HG02642 (cell line): ENCODE measurements around the gene SYNDIG1.

Source experiments
- ATAC-seq: cut with Tn5 transposase; IDR thresholded peaks from one replicate; pipeline ENCODE4 v1.9.1; 2021; ENCODE audit warnings: mild to moderate bottlenecking; ENCODE audit not compliant: unreplicated experiment, poor library complexity

Gene SYNDIG1

DNA sequence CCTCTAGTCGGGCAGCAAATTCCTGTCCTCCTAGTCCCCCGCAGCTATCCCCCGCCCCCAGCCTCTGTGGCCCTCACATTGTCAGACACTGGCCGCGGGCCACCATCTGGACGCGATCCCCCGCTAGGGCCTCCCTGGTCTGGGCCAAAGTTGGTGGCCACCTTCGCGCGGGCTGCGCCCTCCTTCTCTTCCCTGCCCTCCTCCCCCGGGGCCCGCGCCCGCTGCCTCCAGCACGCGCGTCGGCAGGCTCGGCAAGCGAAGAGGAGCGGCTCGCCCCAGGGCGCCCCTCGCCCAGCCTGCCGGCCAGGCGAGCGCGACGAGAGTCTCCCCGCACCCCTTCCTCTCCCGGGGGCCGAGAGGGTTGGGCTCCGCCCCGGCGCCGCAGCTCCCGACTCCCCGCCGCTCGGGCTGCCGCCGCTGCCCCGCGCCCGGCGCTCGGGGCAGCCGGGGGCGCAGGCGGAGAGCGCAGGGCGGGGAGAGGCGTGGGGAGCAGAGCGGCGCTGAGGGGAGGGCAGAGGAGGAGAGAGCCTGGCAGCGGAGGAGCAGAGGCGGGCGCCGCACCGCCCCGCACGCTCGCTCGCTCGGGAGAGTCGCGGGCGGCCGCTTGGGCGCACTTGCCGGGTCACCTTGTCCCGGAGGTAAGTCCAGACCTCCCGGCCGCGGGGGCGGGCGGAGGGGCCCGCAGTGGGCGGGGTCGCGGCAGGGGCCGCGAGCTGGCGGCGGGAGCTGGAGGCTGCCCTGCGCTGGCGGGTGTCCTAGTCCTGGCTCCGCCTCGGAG lies at the start of gene SYNDIG1:
TSS of gene SYNDIG1 (plus strand) at position 514 of the 778 bp plus-strand sequence. CDS start 73,469 bp downstream, outside the sequence.
- ATAC-seq = no peak

DNA sequence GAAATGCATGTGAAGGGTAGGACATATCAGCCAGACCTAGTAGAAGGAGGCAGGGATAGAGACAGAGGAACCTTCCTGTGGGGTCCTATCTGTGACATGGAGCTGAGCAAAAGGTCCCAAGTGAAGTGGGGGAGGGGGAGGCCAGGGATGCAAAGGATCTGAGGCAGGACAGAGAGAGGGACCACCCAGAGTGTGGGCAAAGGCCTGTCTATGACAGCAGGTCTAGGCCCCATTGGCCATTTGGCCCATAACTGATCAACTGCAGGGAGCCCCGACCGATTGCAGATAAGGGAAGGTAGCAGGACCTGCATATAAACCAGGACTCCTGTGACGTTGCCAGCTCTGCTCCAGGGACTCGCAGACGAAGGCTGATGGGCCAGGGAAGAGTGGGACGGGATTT lies 49.6 kb upstream of the SYNDIG1 start:
- no peak for ATAC-seq

DNA sequence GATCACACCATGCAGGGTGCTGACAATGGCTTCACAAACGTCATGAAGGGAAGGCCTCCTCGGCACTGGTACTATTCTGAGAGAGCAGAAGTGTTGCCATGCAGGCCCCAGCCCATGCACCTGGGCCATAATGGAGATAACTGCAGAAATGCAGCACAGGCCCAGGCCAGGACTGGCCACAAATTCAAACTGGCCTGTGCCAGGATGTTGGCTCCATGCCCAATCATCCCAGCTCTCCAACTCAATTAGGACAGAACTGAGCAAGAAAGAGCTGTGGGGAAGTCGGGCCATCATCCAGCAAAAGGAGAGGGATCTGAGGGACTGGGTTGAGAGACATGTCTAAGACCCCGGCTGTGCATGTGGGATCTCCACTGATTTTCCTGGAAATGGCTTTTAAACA lies 48.9 kb upstream of the SYNDIG1 start:
- ATAC-seq = no peak

DNA sequence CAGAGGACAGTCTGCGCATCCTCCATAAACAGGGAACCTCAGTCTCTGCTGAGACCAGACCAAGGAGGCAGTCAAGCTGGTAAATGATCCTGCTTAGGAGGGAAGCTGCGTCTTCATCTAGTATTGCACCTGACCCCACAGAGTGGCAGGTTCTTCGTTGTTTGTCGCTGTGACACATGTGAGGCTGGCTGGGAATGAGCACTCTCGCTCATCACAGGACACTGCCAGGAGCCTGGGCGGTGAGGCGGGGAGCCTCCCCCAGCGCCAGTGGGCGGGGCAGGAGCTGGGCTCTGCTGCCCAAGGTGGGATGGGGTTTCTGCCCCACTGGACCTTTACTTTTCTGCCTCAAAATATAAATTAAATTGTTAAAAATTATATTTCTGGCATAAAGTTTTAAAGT lies 48.4 kb upstream of the SYNDIG1 start:
- ATAC-seq = no peak

DNA sequence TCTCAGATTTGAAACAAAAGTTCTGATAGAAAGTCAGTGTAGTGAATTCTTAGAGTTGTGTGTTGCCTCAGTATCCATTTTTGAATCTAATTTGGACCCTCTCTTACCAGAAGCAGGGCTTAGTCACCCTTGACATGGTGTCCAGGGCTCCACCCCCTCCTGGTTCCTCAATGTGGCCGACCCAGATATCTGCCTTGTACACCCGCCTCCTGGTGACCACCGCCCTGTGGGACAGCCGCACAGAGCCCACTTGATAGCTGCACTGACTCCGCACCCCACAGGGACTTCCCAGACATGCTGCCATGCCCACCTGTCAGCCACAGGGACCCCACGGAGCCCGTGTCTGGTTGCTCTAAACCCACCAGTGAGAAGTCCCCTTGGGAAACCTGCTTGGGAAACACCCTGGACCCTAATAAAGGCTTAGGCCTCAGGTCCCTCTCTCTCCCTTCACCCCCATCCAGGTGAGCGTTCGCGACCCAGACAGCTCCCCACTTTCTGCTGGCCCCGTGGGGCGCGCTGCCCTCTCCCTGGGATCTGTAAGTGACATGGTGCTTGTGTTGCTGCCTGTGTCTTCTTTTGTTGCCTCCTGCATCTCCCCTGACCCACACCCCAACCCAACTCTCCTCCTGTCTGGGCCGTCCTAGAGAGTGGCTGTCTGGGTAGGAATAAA lies 47.2 kb upstream of the SYNDIG1 start:
- no peak for ATAC-seq

DNA sequence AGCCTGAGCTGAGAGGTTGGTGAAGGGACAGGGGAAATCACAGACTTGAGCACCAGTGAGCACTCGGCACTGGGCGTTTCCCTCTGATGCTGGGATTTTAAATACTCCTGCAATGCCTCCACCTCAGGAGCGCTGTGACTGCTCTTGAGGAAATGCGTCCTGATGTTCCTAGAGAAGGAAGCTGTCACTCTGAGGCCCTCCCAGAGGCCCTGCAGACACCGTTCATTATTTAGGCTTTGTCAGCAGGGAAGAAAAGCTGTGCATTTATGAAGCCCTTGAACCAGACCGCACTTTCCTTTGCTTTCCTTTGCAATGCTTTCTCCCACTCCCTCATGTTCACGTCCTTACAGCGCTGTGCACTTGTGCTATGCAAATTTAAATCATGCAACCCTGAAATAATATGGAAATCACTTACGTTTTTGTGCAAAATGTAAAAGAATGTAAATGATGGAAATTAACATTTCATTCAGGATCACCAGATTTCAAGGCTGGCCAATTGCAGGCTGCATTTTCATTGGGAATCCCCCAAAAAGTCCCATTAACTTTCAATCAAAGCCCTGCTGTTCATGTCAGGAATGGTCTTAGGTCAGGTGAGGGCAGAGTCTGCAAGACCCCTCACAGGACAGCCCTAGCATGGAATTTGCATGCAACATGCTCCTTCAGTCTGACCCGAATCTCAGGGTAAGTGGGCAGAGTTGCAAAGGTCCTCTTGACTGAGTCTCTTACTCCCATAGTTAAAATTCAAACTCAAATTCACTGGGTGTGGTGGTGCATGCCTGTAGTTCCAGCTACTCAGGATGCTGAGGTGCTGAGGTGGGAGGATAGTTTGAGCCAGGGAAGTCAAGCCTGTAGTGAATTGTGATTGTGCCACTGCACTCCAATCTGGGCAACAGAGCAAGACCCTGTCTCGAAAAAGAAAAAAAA lies 45.8 kb upstream of the SYNDIG1 start:
- no peak for ATAC-seq

DNA sequence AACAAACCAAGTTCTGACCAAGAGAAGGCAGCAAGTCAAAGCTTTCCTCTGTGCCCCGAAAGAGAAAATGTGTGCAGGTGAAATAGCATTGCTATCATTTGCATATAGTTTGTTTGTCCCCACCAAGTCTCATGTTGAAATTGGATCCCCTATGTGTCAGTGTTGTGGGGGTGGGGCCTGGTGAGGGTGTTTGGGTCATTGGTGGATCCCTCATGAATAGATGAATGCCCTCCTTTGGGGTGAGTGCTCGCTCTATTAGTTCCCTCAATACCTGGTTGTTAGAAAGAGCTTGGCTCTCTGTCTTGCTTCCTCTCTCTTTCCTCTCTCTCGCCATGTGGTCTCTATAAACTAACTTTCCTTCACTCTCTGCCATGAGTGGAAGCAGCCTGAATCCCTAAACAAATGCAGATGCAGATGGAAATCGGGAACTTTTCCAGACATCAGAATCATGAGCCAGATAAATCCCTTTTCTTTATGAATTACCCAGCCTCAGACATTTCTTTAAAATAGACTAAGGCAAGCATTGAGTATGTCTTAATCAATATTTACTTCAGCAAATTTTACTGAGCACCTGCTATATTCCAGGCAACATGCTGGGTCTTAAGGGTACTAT lies 43.8 kb upstream of the SYNDIG1 start:
- no peak for ATAC-seq

DNA sequence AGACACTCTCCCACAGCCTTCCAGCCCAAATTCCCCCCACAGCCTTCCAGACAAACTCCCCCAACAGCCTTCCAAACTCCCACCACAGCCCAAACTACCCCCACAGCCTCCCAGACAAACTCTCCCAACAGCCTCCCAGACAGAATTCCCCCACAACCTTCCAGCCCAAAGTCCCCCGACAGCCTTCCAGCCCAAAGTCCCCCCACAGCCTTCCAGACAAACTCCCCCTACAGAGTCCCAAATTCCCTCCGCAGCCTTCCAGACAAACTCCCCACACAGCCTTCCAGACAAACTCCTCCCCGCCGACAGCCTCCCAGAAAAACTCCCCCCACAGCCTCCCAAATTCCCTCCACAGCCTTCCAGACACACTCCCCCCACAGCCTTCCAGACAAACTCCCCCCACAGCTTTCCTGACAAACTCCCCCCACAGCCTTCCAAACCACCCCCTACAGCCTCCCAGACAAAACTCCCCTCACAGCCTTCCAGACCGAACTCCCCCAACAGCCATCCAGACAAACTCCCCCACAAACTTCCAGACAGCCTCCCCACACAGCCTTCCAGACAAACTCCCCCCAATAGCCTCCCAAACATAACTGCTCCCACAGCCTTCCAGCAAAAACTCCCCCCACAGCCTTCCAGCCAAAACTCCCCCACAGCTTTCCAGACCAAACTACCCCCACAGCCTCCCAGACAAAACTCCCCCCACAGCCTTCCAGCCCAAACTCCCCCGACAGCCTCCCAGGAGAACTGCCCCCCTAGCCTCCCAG lies 38.0 kb upstream of the SYNDIG1 start:
- ATAC-seq = no peak

DNA sequence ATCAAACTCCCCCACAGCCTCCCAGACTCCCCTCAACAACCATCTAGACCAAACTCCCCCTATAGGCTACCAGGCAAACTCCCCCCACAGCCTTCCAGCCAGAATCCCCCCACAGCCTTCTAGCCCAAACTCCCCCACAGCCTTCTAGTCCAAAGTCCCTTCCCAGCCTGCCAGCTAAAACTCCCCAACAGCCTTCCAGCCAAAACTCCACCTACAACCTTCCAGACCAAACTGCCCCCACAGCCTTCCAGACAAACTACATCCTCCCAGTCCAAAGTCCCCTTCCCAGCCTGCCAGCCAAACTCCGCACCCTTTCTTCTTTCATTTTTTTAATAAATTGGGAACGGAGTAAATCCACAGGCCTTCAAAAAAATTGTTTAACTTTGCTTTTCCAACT lies 37.4 kb upstream of the SYNDIG1 start:
- no peak for ATAC-seq

DNA sequence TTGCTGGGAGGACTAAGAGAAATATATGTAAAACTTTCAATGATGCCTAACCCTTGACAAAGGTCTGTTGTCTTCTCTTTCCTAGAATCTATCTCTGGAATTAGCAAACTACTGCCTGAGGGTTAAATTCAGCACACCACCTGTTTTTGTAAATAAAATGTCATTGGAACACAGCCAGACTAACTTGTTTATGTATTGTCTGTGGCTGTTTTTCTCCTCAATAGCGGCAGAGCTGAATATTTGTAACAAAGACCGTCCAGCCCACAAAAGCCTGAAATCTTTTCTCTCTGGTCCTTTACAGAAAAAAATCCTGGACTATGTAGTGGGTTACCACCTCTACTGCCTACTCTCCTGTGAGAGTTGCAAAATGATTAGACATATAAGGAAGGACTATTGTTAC lies 33.3 kb upstream of the SYNDIG1 start:
- no peak for ATAC-seq

DNA sequence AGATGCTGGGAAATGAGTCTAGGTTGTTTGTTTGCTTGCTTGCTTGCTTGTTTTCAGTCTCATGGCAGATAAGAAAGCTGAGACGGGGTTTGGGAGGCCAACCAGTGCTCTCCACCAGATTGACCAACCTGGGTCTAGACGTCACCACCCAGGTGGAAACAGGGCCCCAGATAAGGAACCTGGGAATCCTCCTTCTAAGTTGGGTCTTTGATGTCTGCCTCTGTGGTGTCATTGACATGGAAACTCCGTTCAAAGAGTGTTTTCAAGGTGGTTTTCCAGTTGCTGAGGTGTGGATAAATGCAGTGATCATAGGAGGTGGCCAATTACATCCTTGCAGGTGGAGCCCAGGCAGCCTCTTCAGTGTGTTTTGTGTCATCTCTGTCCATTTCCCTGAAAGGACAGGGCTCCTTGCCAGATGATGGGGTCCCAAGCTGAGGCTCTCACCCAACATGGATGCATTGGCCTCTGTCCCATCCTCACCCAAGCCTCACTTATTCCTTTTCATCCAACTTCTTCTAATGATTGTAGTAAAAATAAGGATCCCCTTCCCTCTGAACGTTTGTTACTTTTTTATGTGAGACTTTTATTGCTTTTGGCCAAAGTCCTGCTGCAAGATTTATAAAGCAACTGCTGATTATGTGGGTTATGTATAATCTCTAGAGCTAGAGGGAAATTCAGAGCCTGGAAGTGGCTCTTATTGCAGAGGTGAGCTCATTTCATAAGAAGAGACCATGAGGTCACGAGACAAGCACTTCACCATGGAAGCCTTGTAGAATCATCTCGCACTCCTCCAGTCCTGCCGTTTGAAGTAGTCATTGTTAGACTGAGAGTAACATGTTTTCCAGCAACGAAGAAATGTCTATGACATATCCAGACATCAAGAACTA lies 32.0 kb upstream of the SYNDIG1 start:
- no peak for ATAC-seq

DNA sequence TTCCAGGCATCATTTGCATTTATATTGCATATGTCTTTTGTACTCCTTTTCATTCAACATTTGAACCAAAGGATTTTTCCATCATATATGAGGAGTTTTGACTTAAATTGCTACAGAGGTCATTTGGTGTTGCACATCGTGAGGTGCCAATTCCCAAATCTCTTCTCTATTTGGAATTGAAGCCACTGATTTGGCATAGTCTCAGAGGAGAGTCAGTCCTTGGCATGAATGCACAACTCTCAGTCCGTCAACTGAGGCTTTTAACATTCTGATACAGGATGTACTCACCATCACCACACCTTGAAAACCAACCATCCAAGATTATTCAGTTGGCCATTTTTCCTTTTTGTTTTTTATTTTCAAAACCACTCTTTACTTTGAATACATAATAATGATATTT lies 31.1 kb upstream of the SYNDIG1 start:
- no peak for ATAC-seq

DNA sequence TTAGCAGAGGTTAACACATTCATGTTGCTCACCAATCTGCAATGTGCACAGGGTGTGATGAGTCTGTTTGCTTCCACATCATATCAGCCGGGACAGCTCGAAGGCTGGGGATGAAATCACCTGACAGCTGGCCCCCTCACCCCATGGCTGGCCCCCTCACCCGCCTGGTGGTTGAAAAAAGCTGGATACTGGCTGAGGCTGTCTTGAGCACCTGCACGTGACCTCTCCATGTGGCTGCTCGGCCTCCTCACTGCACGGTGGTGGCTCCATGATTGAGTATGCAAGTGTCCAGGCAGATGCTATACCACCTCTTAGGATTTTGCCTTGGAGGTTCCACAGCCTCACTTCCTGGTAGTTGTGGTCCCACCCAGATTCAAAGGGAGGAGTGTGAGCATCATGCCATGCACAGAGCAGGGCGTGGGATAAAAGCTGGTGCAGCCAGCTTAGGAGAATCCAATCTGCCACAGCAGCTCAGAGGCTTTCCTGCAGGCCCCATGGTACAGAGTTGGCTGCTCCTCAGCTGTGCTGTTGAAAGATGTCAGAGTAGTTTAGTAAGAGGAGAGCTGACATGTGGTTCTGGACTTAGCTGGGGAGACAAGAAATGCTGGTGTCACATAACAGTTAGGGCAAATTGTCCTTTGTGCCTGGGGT lies 29.6 kb upstream of the SYNDIG1 start:
- no peak for ATAC-seq

DNA sequence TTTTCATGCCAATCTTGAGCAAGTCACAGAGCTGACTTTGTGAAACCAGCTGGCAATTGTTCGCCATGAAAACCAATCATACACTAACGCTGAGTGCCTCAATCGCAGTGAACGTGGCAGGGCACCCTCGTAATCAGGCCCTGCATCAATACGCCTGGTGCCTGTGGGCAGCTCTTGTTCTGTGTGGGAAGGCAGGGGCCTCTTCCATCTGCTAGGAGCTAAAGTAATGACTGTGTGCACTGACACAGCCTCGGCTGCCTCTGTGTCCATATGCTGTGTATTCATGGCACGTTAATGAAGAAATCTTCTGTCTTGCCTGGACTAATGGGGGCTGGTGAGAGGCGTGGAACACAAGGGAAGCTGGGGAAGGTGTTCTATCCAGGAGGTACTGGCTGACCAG lies 27.8 kb upstream of the SYNDIG1 start:
- ATAC-seq = no peak

DNA sequence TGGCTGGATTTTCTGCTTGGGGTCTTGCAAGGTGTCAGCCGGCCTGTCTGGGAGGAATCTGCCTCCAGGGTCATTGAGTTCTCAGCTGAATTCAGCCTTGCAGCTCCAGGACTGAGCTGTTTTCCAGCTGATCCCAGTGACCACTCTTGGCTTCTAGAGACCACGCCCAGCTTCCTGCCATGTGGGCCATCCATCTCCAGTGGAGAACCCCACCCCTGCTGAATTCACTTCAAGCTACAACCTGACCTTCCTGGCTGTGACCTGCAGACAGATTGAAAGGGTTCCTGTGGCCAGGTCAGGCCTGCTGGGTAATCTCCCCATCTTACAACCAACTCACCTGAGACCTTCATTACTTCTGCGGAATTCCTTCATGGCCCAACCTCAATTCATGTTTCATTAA lies 26.5 kb upstream of the SYNDIG1 start:
- ATAC-seq = no peak

DNA sequence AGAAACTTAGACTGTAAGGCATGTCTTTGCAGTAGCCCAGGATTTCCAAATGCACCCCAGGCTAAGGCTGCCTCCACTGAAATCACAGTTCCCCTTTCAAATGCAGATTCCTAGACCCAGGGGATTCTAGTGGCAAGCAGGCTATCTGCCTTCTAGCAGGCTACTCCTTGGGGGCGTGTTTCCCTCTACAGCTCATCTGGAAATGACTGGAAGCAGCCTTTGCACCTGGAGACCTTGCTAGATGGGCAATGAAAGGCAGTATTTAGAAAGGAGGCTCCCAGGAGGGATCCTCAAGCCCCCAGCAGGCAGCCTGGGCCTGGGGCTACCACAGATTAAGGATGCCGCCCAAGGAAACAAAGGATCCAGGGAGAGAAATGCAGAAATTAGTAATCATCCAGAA lies 26.0 kb upstream of the SYNDIG1 start:
- ATAC-seq = no peak

DNA sequence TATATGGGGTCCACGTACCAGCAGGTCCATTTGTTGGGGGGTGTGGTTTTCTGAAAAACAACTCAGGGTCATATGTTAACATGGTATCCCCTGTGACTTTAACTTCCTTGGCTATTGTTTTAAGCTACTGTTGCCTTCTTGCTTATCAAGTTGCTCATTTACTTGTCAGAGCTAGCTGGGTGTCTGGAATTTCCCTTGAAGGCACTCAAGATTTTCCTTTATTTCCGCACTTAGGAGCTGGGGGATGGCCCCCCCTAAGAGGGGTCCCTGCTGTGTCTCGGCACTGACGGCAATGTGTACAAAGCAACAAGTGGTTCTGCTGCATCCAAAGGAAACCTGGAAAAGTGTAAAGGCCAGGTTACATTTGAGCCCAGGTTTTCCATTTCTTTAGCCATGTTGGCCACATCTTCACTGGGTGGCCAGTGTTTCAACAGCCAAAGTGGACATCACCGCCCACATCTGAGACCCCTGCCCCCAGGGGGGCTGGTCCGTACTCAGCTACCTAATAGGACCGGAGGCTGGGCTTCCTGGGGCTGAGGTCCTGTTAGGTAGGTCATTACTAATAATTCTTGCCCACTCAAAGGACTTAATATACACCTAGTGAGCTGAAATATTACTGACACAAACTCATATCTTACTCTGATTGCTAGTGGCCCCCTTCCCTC lies 24.8 kb upstream of the SYNDIG1 start:
- no peak for ATAC-seq
